Motor neuron (in vitro differentiated cells): ENCODE results near the gene FMR1NB. TPM values are rescaled to one million over a fixed set of nuclear protein-coding genes. Genes with fewer than 3 reads are reported as not detected.

Experiments
- ATAC-seq, 8 experiments: fragments of 200-7000 bp; cut with Tn5 transposase; replicated peaks in 6 of 8; 2 replicates each; pipeline ENCODE4 v1.8.0; 2021; ENCODE audit warnings: mild to moderate bottlenecking in 8 of 8, moderate library complexity in 8 of 8
- H3K27ac ChIP-seq, 2 donors: fragments of 250-450 bp; sonication (Bioruptor Pico); 2 replicates each; pipeline ENCODE4 v1.9.0; 2021; ENCODE audit warnings: antibody characterized with exemption in 2 of 2, mild to moderate bottlenecking in 2 of 2, moderate library complexity in 1 of 2
- H3K4me1 ChIP-seq, 2 donors: fragments of 250-450 bp; sonication (Bioruptor Pico); replicated peaks in 1 of 2; 2 replicates each; pipeline ENCODE4 v1.6.1; 2021; ENCODE audit warnings: antibody characterized with exemption in 2 of 2, mild to moderate bottlenecking in 2 of 2, moderate library complexity in 1 of 2
- H3K4me3 ChIP-seq, 5 donors: fragments of 250-450 bp; sonication (Bioruptor Pico); 2 replicates each; pipeline ENCODE4 v1.9.0; 2021; ENCODE audit warnings: antibody characterized with exemption in 5 of 5, mild to moderate bottlenecking in 5 of 5, moderate library complexity in 4 of 5
- WGBS, 10 experiments: fragments of 450-650 bp; shearing (Covaris generic); methylation state at CpG; one replicate each; pipeline ENCODE4 v1.0.0; 2022; 5-methylcytosine and 5-hydroxymethylcytosine counted together
- in situ Hi-C, 9 experiments: fragments of 400-800 bp; cut with MboI; loops; one replicate each; pipeline ENCODE4 v1.15.0; 2021; ENCODE audit warnings: low sequenced_read_pairs in 9 of 9, low pct_unique_long_range_greater_than_20kb in 2 of 9; ENCODE audit not compliant: unreplicated experiment in 9 of 9
- total RNA-seq, 8 experiments: library from RNA; unstranded; fragments of 300-600 nt; gene quantifications; 2 replicates each; pipeline versions ENCODE4 v1.2.3 to v1.2.4, GENCODE V29; 2022

FMR1NB gene
- total RNA-seq, 8 experiments from 2014 or later, result 0.47 TPM; not detected in 7

GRCh38 chrX:148024425-148025148 is 43.5 kb downstream of the FMR1NB start:
- no peak for ATAC-seq
- Histone ChIP-seq H3K4me3 (no peak overlapping the region), H3K4me1 (no peaks in the 10 kb centered on the region), H3K27ac (no peak overlapping the region)
- in situ Hi-C loops, result loop anchor here in 2 of 9 experiments (25.0 kb wide), 2 partner anchors 1263 to 1463 kb away; no protein-coding TSS in a partner anchor
- 0 to 100% (median 72%) methylated on average over 1 to 8 of the region's 8 CpGs; no CpG with 5 or more reads in 2 of the 10 experiments for WGBS, 10 experiments

GRCh38 chrX:148035380-148035779 is 54.2 kb downstream of the FMR1NB start:
- in situ Hi-C loops, result loop anchor here in 2 of 9 experiments (25.0 kb wide), 2 partner anchors 1252 to 1452 kb away; no protein-coding TSS in a partner anchor
- 72 to 100% (median 89%) methylated on average over 1 to 2 of the region's 2 CpGs; no CpG with 5 or more reads in 7 of the 10 experiments for WGBS, 10 experiments
- no peaks in the 10 kb centered on the region for H3K4me1 ChIP-seq
- H3K4me3 ChIP-seq, result no peak overlapping the region
- H3K27ac ChIP-seq, result no peak overlapping the region
- no peak for ATAC-seq

GRCh38 chrX:148037020-148037419 is 55.9 kb downstream of the FMR1NB start:
- 36% methylated on average over 1 of the region's 1 CpG; no CpG with 5 or more reads in 9 of the 10 experiments for WGBS, 10 experiments
- H3K4me3 ChIP-seq, result no peak overlapping the region
- no peak for ATAC-seq
- in situ Hi-C loops, result loop anchor here in 2 of 9 experiments (25.0 kb wide), 2 partner anchors 1250 to 1450 kb away; no protein-coding TSS in a partner anchor
- no peak overlapping the region for H3K27ac ChIP-seq
- H3K4me1 ChIP-seq, result no peaks in the 10 kb centered on the region

- H3K27ac ChIP-seq, result no peak overlapping the region
- no peak overlapping the region for H3K4me3 ChIP-seq
- 10 to 67% (median 20%) methylated on average over 1 to 2 of the region's 2 CpGs; no CpG with 5 or more reads in 7 of the 10 experiments for WGBS, 10 experiments
- in situ Hi-C loops, result loop anchor here in 2 of 9 experiments (25.0 kb wide), 2 partner anchors 1244 to 1444 kb away; no protein-coding TSS in a partner anchor
- peak in 2 of 8 experiments; percentile 85 to 91 for ATAC-seq
- H3K4me1 ChIP-seq, result no peaks in the 10 kb centered on the region
Measured at GRCh38 chrX:148043271-148043855, 62.2 kb downstream of the FMR1NB start.

GRCh38 chrX:148047200-148047599 is 66.1 kb downstream of the FMR1NB start:
- H3K4me1 ChIP-seq, result peaks cover 0 to 3% of the 10 kb centered on the region in 2 donors
- H3K27ac ChIP-seq, result no peak overlapping the region
- WGBS, 10 experiments, result 0 to 59% (median 34%) methylated on average over 1 to 4 of the region's 4 CpGs; no CpG with 5 or more reads in 6 of the 10 experiments
- in situ Hi-C loops, result loop anchor here in 2 of 9 experiments (25.0 kb wide), 2 partner anchors 1240 to 1440 kb away; no protein-coding TSS in a partner anchor
- H3K4me3 ChIP-seq, result no peak overlapping the region
- ATAC-seq, result peak in 1 of 8 experiments; percentile 54

- 0 to 100% (median 0%) methylated on average over 1 to 3 of the region's 4 CpGs; no CpG with 5 or more reads in 4 of the 10 experiments for WGBS, 10 experiments
- H3K4me1 ChIP-seq, result peaks cover 0 to 3% of the 10 kb centered on the region in 2 donors
- no peak overlapping the region for H3K4me3 ChIP-seq
- in situ Hi-C loops, result loop anchor here in 2 of 9 experiments (25.0 kb wide), 2 partner anchors 1238 to 1438 kb away; no protein-coding TSS in a partner anchor
- ATAC-seq, result peak in 1 of 8 experiments; percentile 26
- no peak overlapping the region for H3K27ac ChIP-seq
Measured at GRCh38 chrX:148049441-148049840, 68.3 kb downstream of the FMR1NB start.

GRCh38 chrX:148051973-148052372 is 70.8 kb downstream of the FMR1NB start:
- Histone ChIP-seq H3K4me1 (peaks cover 0 to 3% of the 10 kb centered on the region in 2 donors), H3K27ac (no peak overlapping the region), H3K4me3 (no peak overlapping the region)
- 53 to 100% (median 80%) methylated on average over 2 to 16 of the region's 35 CpGs; no CpG with 5 or more reads in 5 of the 10 experiments for WGBS, 10 experiments
- ATAC-seq, result no peak
- in situ Hi-C loops, result loop anchor here in 1 of 9 experiments (25.0 kb wide), 1 partner anchor 1410 kb away; no protein-coding TSS in a partner anchor

- WGBS, 10 experiments, result 13 to 90% (median 67%) methylated on average over 1 to 2 of the region's 2 CpGs; no CpG with 5 or more reads in 1 of the 10 experiments
- no peak overlapping the region for H3K27ac ChIP-seq
- in situ Hi-C loops, result loop anchor here in 1 of 9 experiments (25.0 kb wide), 1 partner anchor 1395 kb away; no protein-coding TSS in a partner anchor
- ATAC-seq, result no peak
- H3K4me1 ChIP-seq, result no peaks in the 10 kb centered on the region
- H3K4me3 ChIP-seq, result no peak overlapping the region
Measured at GRCh38 chrX:148067285-148067684, 86.1 kb downstream of the FMR1NB start.

- no peak overlapping the region for H3K27ac ChIP-seq
- no peaks in the 10 kb centered on the region for H3K4me1 ChIP-seq
- ATAC-seq, result no peak
- 0 to 93% (median 76%) methylated on average over 1 to 5 of the region's 6 CpGs; no CpG with 5 or more reads in 3 of the 10 experiments for WGBS, 10 experiments
- in situ Hi-C loops, result loop anchor here in 1 of 9 experiments (25.0 kb wide), 1 partner anchor 1392 kb away; no protein-coding TSS in a partner anchor
- no peak overlapping the region for H3K4me3 ChIP-seq
Measured at GRCh38 chrX:148069759-148070503, 88.8 kb downstream of the FMR1NB start.

- Histone ChIP-seq H3K4me3 (no peak overlapping the region), H3K27ac (no peak overlapping the region), H3K4me1 (no peaks in the 10 kb centered on the region)
- in situ Hi-C loops, result loop anchor here in 1 of 9 experiments (25.0 kb wide), 1 partner anchor 1392 kb away; no protein-coding TSS in a partner anchor
- WGBS, 10 experiments, result 17 to 100% (median 90%) methylated on average over 1 of the region's 1 CpG; no CpG with 5 or more reads in 6 of the 10 experiments
- ATAC-seq, result no peak
Measured at GRCh38 chrX:148070504-148070877, 89.4 kb downstream of the FMR1NB start.
